HEK293T (cell line): ENCODE results near the gene CA11.
"Not testable (repeated sequence)": the region's sequence is repeated elsewhere in the genome, so short reads cannot be mapped to it uniquely, and the experiment has no call there.

Experiments used
- CTCF ChIA-PET: fragments of 350-600 bp; formaldehyde crosslinking; extraction: SDS; loops from one replicate; lab custom pipeline; 2021; ENCODE audit warnings: antibody characterized with exemption, inconsistent platforms; lab: Yijun Ruan, JAX
- POLR2A ChIA-PET: fragments of 350-600 bp; formaldehyde crosslinking; extraction: SDS; loops from one replicate; lab custom pipeline; 2020; ENCODE audit warnings: antibody characterized with exemption, inconsistent platforms; lab: Yijun Ruan, JAX
- DNase-seq: peaks from one replicate; pipeline ENCODE4 v3.0.0; 2012; ENCODE audit warnings: mixed read lengths; ENCODE audit errors: extremely low spot score
- ARNT ChIP-seq: fragments of 450-650 bp; IDR thresholded peaks from 2 replicates; pipeline ENCODE4 v1.6.1; 2017; ENCODE audit warnings: mild to moderate bottlenecking
- BHLHE40 ChIP-seq: fragments of 450-650 bp; IDR thresholded peaks from 2 replicates; pipeline ENCODE4 v1.6.1; 2016; ENCODE audit warnings: mild to moderate bottlenecking, moderate library complexity, borderline replicate concordance
- CTBP1 ChIP-seq: fragments of 450-650 bp; IDR thresholded peaks from 2 replicates; pipeline ENCODE4 v1.6.1; 2016; ENCODE audit warnings: borderline replicate concordance
- ELF4 ChIP-seq: fragments of 450-650 bp; IDR thresholded peaks from 2 replicates; pipeline ENCODE4 v1.6.1; 2017; ENCODE audit warnings: antibody characterized with exemption
- FOXA1 ChIP-seq: fragments of 450-650 bp; IDR thresholded peaks from 2 replicates; pipeline ENCODE4 v1.6.1; 2016; ENCODE audit warnings: mild to moderate bottlenecking
- FOXK2 ChIP-seq: fragments of 450-650 bp; IDR thresholded peaks from 2 replicates; pipeline ENCODE4 v1.6.1; 2016; ENCODE audit warnings: mild to moderate bottlenecking
- FOXM1 ChIP-seq: fragments of 450-650 bp; IDR thresholded peaks from 2 replicates; pipeline ENCODE4 v1.6.1; 2017; ENCODE audit warnings: mild to moderate bottlenecking, borderline replicate concordance
- HDGF ChIP-seq: fragments of 450-650 bp; IDR thresholded peaks from 2 replicates; pipeline ENCODE4 v1.6.1; 2017; ENCODE audit warnings: antibody characterized with exemption, borderline replicate concordance
- L3MBTL2 ChIP-seq: fragments of 450-650 bp; conservative IDR thresholded peaks from 2 replicates; pipeline ENCODE4 v1.6.1; 2016; ENCODE audit warnings: mild to moderate bottlenecking
- LEF1 ChIP-seq: fragments of 450-650 bp; IDR thresholded peaks from 2 replicates; pipeline ENCODE4 v1.6.1; 2017; ENCODE audit warnings: mild to moderate bottlenecking, borderline replicate concordance
- NFRKB ChIP-seq: fragments of 450-650 bp; IDR thresholded peaks from 2 replicates; pipeline ENCODE4 v1.6.1; 2016; ENCODE audit warnings: mild to moderate bottlenecking, moderate library complexity
- PKNOX1 ChIP-seq: fragments of 450-650 bp; IDR thresholded peaks from 2 replicates; pipeline ENCODE4 v1.6.1; 2016
- SP1 ChIP-seq: fragments of 450-650 bp; IDR thresholded peaks from 2 replicates; pipeline ENCODE4 v1.6.1; 2017
- SUZ12 ChIP-seq: fragments of 450-650 bp; IDR thresholded peaks from 2 replicates; pipeline ENCODE4 v1.6.1; 2016; ENCODE audit warnings: mild to moderate bottlenecking
- TARDBP ChIP-seq: fragments of 450-650 bp; IDR thresholded peaks from 2 replicates; pipeline ENCODE4 v1.6.1; 2016
- ZNF384 ChIP-seq: fragments of 450-650 bp; IDR thresholded peaks from 2 replicates; pipeline ENCODE4 v1.6.1; 2016

The CA11 gene

GRCh38 chr19:48664476-48664875, 18.5 kb upstream of the CA11 start:
- TF ChIP-seq TARDBP (no peak), CTBP1 (no peak), SUZ12 (no peak), SP1 (no peak), L3MBTL2 (no peak), ARNT (no peak)
- POLR2A ChIA-PET: no interaction called here
- CTCF ChIA-PET: interaction anchor here (0.6 kb wide), 2 partner anchors 299 to 308 kb away, joined by 3 to 4 read pairs; no protein-coding TSS in a partner anchor
- no peak for DNase-seq

- POLR2A ChIA-PET: no interaction called here
- DNase-seq: no peak
These were observed 17.7 kb upstream of the CA11 start for GRCh38 chr19:48663667-48664066.

GRCh38 chr19:48661711-48662090, 15.7 kb upstream of the CA11 start:
- DNase-seq: no peak
- no peak for TF ChIP-seq HDGF
- no peak for TF ChIP-seq SP1
- TF ChIP-seq ELF4: no peak
- TF ChIP-seq FOXA1: no peak
- TF ChIP-seq BHLHE40: no peak
- no peak for TF ChIP-seq LEF1
- no peak for TF ChIP-seq PKNOX1
- no peak for TF ChIP-seq CTBP1
- no peak for TF ChIP-seq TARDBP
- no peak for TF ChIP-seq L3MBTL2
- no peak for TF ChIP-seq NFRKB
- TF ChIP-seq ARNT: no peak
- TF ChIP-seq ZNF384: no peak
- no peak for TF ChIP-seq FOXM1
- TF ChIP-seq SUZ12: no peak
- TF ChIP-seq FOXK2: no peak
- CTCF ChIA-PET: no interaction called here
- POLR2A ChIA-PET: no interaction called here

More at GRCh38 chr19:48663667-48664066, 17.7 kb upstream of the CA11 start:
- TF ChIP-seq ZNF384 (no peak), PKNOX1 (no peak), LEF1 (no peak), ELF4 (no peak), HDGF (no peak), TARDBP (no peak), SUZ12 (no peak), FOXK2 (no peak), ARNT (no peak), FOXM1 (no peak), BHLHE40 (no peak), FOXA1 (no peak), L3MBTL2 (no peak)
- CTCF ChIA-PET: no interaction called here

GRCh38 chr19:48660852-48661710, 15.1 kb upstream of the CA11 start:
- CTCF ChIA-PET: interaction anchor here (0.9 kb wide), 1 partner anchor 14 kb away, joined by 3 read pairs; no protein-coding TSS in a partner anchor
- DNase-seq: peak; percentile 97
- TF ChIP-seq L3MBTL2 (peak; percentile 92), NFRKB (no peak)
- POLR2A ChIA-PET: interaction anchor here (0.9 kb wide), 1 partner anchor 15 kb away, joined by 3 read pairs; the partner anchor contains the start of gene CA11

GRCh38 chr19:48659768-48660167, 13.8 kb upstream of the CA11 start:
- DNase-seq: no peak
- ChIA-PET POLR2A (no interaction called here), CTCF (no interaction called here)
- TF ChIP-seq SUZ12: no peak
- TF ChIP-seq TARDBP: no peak
- TF ChIP-seq L3MBTL2: no peak
- no peak for TF ChIP-seq HDGF
- no peak for TF ChIP-seq PKNOX1
- TF ChIP-seq FOXA1: no peak
- no peak for TF ChIP-seq BHLHE40
- no peak for TF ChIP-seq SP1
- no peak for TF ChIP-seq NFRKB
- no peak for TF ChIP-seq ELF4

- ChIA-PET CTCF (no interaction called here), POLR2A (interaction anchor here (1.3 kb wide), 1 partner anchor 12 kb away, joined by 3 read pairs; the partner anchor contains the start of gene CA11)
- DNase-seq: no peak
- TF ChIP-seq CTBP1 (no peak), PKNOX1 (no peak), LEF1 (no peak), TARDBP (no peak), FOXM1 (no peak), NFRKB (no peak), FOXK2 (no peak), BHLHE40 (no peak), SUZ12 (no peak), ARNT (no peak), ZNF384 (no peak)
These were observed 12.5 kb upstream of the CA11 start for GRCh38 chr19:48658483-48658882.

- DNase-seq, CTCF ChIA-PET: not testable (repeated sequence)
- POLR2A ChIA-PET: interaction anchor here (0.6 to 1.3 kb wide), 4 partner anchors 12 to 621 kb away, joined by 3 to 4 read pairs (median 3); partner anchors contain the start of genes BCAT2 and CA11
These were observed 11.8 kb upstream of the CA11 start for GRCh38 chr19:48657828-48658227.
